Astrocyte (in vitro differentiated cells and primary cell): ENCODE data around the gene IQSEC2. TPM values are rescaled to one million over a fixed set of nuclear protein-coding genes. Genes with fewer than 3 reads are reported as not detected.

Experiments
- DNase-seq: peaks from one replicate; pipeline ENCODE4 v3.0.0-alpha.2; 2010; ENCODE audit warnings: low read depth
- FAIRE-seq: peaks from 2 replicates; lab custom pipeline; 2011; peaks lifted over from hg19 to GRCh38; lab: Jason Lieb, UNC
- H2AFZ ChIP-seq: 2 replicates; pipeline ENCODE4 v1.6.0; 2012; ENCODE audit warnings: low read depth, low read length, inconsistent platforms
- H3K27ac ChIP-seq: 2 replicates; pipeline ENCODE4 v1.5.1; 2011; ENCODE audit warnings: low read depth, low read length, inconsistent platforms
- H3K27me3 ChIP-seq: 2 replicates; pipeline ENCODE4 v1.6.0; 2011; ENCODE audit warnings: low read length, inconsistent platforms; ENCODE audit not compliant: insufficient read depth
- H3K36me3 ChIP-seq: 2 replicates; pipeline ENCODE4 v1.5.1; 2011; ENCODE audit warnings: low read length, inconsistent platforms; ENCODE audit not compliant: insufficient read depth
- H3K4me1 ChIP-seq: 2 replicates; pipeline ENCODE4 v1.5.1; 2011; ENCODE audit warnings: low read length, inconsistent platforms; ENCODE audit not compliant: insufficient read depth
- H3K4me2 ChIP-seq: 2 replicates; pipeline ENCODE4 v1.6.0; 2012; ENCODE audit warnings: low read length, inconsistent platforms
- H3K4me3 ChIP-seq: 2 replicates; pipeline ENCODE4 v1.5.1; 2011; ENCODE audit warnings: low read depth, mild to moderate bottlenecking, low read length, inconsistent platforms; ENCODE audit not compliant: insufficient read depth
- H3K79me2 ChIP-seq: 2 replicates; pipeline ENCODE4 v1.6.0; 2012; ENCODE audit warnings: mild to moderate bottlenecking, low read length, inconsistent platforms; ENCODE audit not compliant: insufficient read depth
- H3K9ac ChIP-seq: 2 replicates; pipeline ENCODE4 v1.6.0; 2012; ENCODE audit warnings: mild to moderate bottlenecking, low read length, inconsistent platforms
- H3K9me3 ChIP-seq: 2 replicates; pipeline ENCODE4 v1.5.1; 2012; ENCODE audit warnings: low read depth, mild to moderate bottlenecking, low read length, inconsistent platforms; ENCODE audit not compliant: insufficient read depth
- H4K20me1 ChIP-seq: 2 replicates; pipeline ENCODE4 v1.6.0; 2012; ENCODE audit warnings: low read length, inconsistent platforms; ENCODE audit not compliant: insufficient read depth
- H3K27ac Mint-ChIP-seq: one replicate; pipeline ENCODE4 v1.8.0; 2021; ENCODE audit warnings: mild to moderate bottlenecking, mixed read lengths; ENCODE audit not compliant: unreplicated experiment
- H3K27me3 Mint-ChIP-seq: one replicate; pipeline ENCODE4 v1.8.0; 2021; ENCODE audit warnings: low read depth, mixed read lengths; ENCODE audit not compliant: unreplicated experiment
- H3K36me3 Mint-ChIP-seq: one replicate; pipeline ENCODE4 v1.8.0; 2021; ENCODE audit warnings: low read depth, mixed read lengths; ENCODE audit not compliant: unreplicated experiment
- H3K4me1 Mint-ChIP-seq: one replicate; pipeline ENCODE4 v1.8.0; 2021; ENCODE audit warnings: low read depth, mixed read lengths; ENCODE audit not compliant: unreplicated experiment
- H3K4me3 Mint-ChIP-seq: one replicate; pipeline ENCODE4 v1.8.0; 2021; ENCODE audit warnings: mild to moderate bottlenecking, moderate library complexity, mixed read lengths; ENCODE audit not compliant: unreplicated experiment
- H3K9me3 Mint-ChIP-seq: one replicate; pipeline ENCODE4 v1.8.0; 2021; ENCODE audit warnings: mild to moderate bottlenecking, mixed read lengths; ENCODE audit not compliant: unreplicated experiment
- CTCF ChIP-seq: IDR thresholded peaks from 2 replicates; pipeline ENCODE4 v1.5.1; 2011; ENCODE audit warnings: low read depth, mild to moderate bottlenecking, inconsistent platforms, low read length, moderate library complexity; ENCODE audit not compliant: insufficient read depth
- EZH2 ChIP-seq: IDR thresholded peaks from 2 replicates; pipeline ENCODE4 v1.6.1; 2012; ENCODE audit warnings: mild to moderate bottlenecking, low read length, inconsistent platforms; ENCODE audit not compliant: insufficient read depth
- total RNA-seq: library from RNA; stranded (reverse); gene quantifications from 2 replicates; pipeline ENCODE4 v1.2.1, GENCODE V29; 2021

IQSEC2 gene
- total RNA-seq, 1 donor from 2014 or later, result 8.2 TPM

- Histone ChIP-seq H3K36me3 (no peaks in the 10 kb centered on the region), H3K4me3 (no peak overlapping the region), H3K27ac (no peak overlapping the region), H3K9me3 (no peaks in the 10 kb centered on the region), H3K9ac (peak overlapping the region; percentile 14), H3K27me3 (no peaks in the 10 kb centered on the region), H4K20me1 (peaks cover 4% of the 10 kb centered on the region), H3K4me1 (peaks cover 6% of the 10 kb centered on the region), H3K4me2 (peak overlapping the region; percentile 53), H2AFZ (no peak overlapping the region), H3K79me2 (no peaks in the 10 kb centered on the region)
- Mint-ChIP-seq H3K27me3 (peaks cover 18% of the 10 kb centered on the region), H3K4me3 (no peak overlapping the region), H3K27ac (no peak overlapping the region), H3K36me3 (no peaks in the 10 kb centered on the region), H3K9me3 (no peaks in the 10 kb centered on the region), H3K4me1 (no peaks in the 10 kb centered on the region)
- FAIRE-seq (peak; percentile 100), DNase-seq (peak; percentile 43)
- no peak for TF ChIP-seq EZH2
- TF ChIP-seq CTCF, result peak; percentile 61
These were observed 31.8 kb upstream of the IQSEC2 start for GRCh38 chrX:53312946-53313727.

- no peak overlapping the region for H3K4me3 Mint-ChIP-seq
- H3K4me1 Mint-ChIP-seq, result peaks cover 4% of the 10 kb centered on the region
- no peaks in the 10 kb centered on the region for H4K20me1 ChIP-seq
- no peak for TF ChIP-seq EZH2
- no peak for TF ChIP-seq CTCF
- no peaks in the 10 kb centered on the region for H3K27me3 ChIP-seq
- H3K36me3 Mint-ChIP-seq, result no peaks in the 10 kb centered on the region
- peaks cover 11% of the 10 kb centered on the region for H3K4me1 ChIP-seq
- H3K9me3 ChIP-seq, result no peaks in the 10 kb centered on the region
- H3K4me2 ChIP-seq, result no peak overlapping the region
- H2AFZ ChIP-seq, result no peak overlapping the region
- H3K27me3 Mint-ChIP-seq, result peaks cover 16% of the 10 kb centered on the region
- H3K36me3 ChIP-seq, result no peaks in the 10 kb centered on the region
- no peak overlapping the region for H3K27ac ChIP-seq
- H3K4me3 ChIP-seq, result no peak overlapping the region
- H3K9me3 Mint-ChIP-seq, result no peaks in the 10 kb centered on the region
- no peaks in the 10 kb centered on the region for H3K79me2 ChIP-seq
- no peak overlapping the region for H3K9ac ChIP-seq
- DNase-seq (no peak), FAIRE-seq (peak; percentile 62)
- no peak overlapping the region for H3K27ac Mint-ChIP-seq
These were observed 28.5 kb upstream of the IQSEC2 start for GRCh38 chrX:53309837-53310236.

GRCh38 chrX:53308836-53309235 is 27.5 kb upstream of the IQSEC2 start:
- Histone ChIP-seq H3K9me3 (no peaks in the 10 kb centered on the region), H3K4me2 (no peak overlapping the region), H3K4me3 (no peak overlapping the region), H3K9ac (no peak overlapping the region), H4K20me1 (no peaks in the 10 kb centered on the region), H2AFZ (no peak overlapping the region), H3K27me3 (no peaks in the 10 kb centered on the region), H3K4me1 (peaks cover 11% of the 10 kb centered on the region), H3K79me2 (no peaks in the 10 kb centered on the region), H3K36me3 (no peaks in the 10 kb centered on the region), H3K27ac (no peak overlapping the region)
- peaks cover 11% of the 10 kb centered on the region for H3K27me3 Mint-ChIP-seq
- TF ChIP-seq CTCF (no peak), EZH2 (no peak)
- H3K9me3 Mint-ChIP-seq, result no peaks in the 10 kb centered on the region
- no peak for FAIRE-seq
- no peaks in the 10 kb centered on the region for H3K36me3 Mint-ChIP-seq
- H3K27ac Mint-ChIP-seq, result no peak overlapping the region
- no peak overlapping the region for H3K4me3 Mint-ChIP-seq
- DNase-seq, result no peak
- H3K4me1 Mint-ChIP-seq, result peaks cover 4% of the 10 kb centered on the region
